ENCODE data around the gene RNF32.

RNF32 gene

GRCh38 chr7:156652886-156653568 is 12.5 kb downstream of the RNF32 start:
- TF ChIP-seq CTCF (IDR thresholded peaks at IDR 0.05; ENCODE audit: low read depth, low read length) = no peak
- no peak for DNase-seq (ENCODE audit: extremely low read depth, low read depth)

- no peak for DNase-seq (ENCODE audit: extremely low read depth, low read depth)
- no peak for TF ChIP-seq CTCF (IDR thresholded peaks at IDR 0.05; ENCODE audit: low read depth, low read length)
Observed at GRCh38 chr7:156654511-156655234, 14.1 kb downstream of the RNF32 start.

- TF ChIP-seq CTCF (IDR thresholded peaks at IDR 0.05; ENCODE audit: low read depth, low read length) = no peak
- no peak for DNase-seq (ENCODE audit: extremely low read depth, low read depth)
Observed at GRCh38 chr7:156655251-156655650, 14.7 kb downstream of the RNF32 start.

- DNase-seq (ENCODE audit: extremely low read depth, low read depth) = no peak
- no peak for TF ChIP-seq CTCF (IDR thresholded peaks at IDR 0.05; ENCODE audit: low read depth, low read length)
Observed at GRCh38 chr7:156655983-156656382, 15.4 kb downstream of the RNF32 start.

GRCh38 chr7:156656598-156656997 is 16.0 kb downstream of the RNF32 start:
- DNase-seq (ENCODE audit: extremely low read depth, low read depth) = no peak
- TF ChIP-seq CTCF (IDR thresholded peaks at IDR 0.05; ENCODE audit: low read depth, low read length) = no peak

- no peak for DNase-seq (ENCODE audit: extremely low read depth, low read depth)
- no peak for TF ChIP-seq CTCF (IDR thresholded peaks at IDR 0.05; ENCODE audit: low read depth, low read length)
Observed at GRCh38 chr7:156657681-156658080, 17.1 kb downstream of the RNF32 start.

GRCh38 chr7:156659203-156659602 is 18.6 kb downstream of the RNF32 start:
- no peak for TF ChIP-seq CTCF (IDR thresholded peaks at IDR 0.05; ENCODE audit: low read depth, low read length)
- no peak for DNase-seq (ENCODE audit: extremely low read depth, low read depth)
